Karpas-422 (cell line): ENCODE measurements around the gene FOXG1. TPM values are rescaled to one million over a fixed set of nuclear protein-coding genes. Genes with fewer than 3 reads are reported as not detected.

Source experiments
- DNase-seq: peaks from one replicate; pipeline ENCODE4 v3.0.0-alpha.2; 2015
- H2AFZ ChIP-seq: fragments of 200-600 bp; sonication (generic); 2 replicates; pipeline ENCODE4 v1.6.1; 2014; ENCODE audit warnings: antibody characterized with exemption, low read length, mixed read lengths
- H3K27ac ChIP-seq: fragments of 200-600 bp; sonication (generic); 2 replicates; pipeline ENCODE4 v1.5.1; 2014; ENCODE audit warnings: mild to moderate bottlenecking, low read length, moderate library complexity
- H3K27me3 ChIP-seq: fragments of 200-600 bp; sonication (generic); 2 replicates; pipeline ENCODE4 v1.6.1; 2014; ENCODE audit warnings: low read length, mixed read lengths
- H3K36me3 ChIP-seq: fragments of 200-600 bp; sonication (generic); 2 replicates; pipeline ENCODE4 v1.6.1; 2014; ENCODE audit warnings: low read length, mixed read lengths; ENCODE audit not compliant: insufficient read depth
- H3K4me1 ChIP-seq: fragments of 200-600 bp; sonication (generic); 2 replicates; pipeline ENCODE4 v1.6.1; 2014; ENCODE audit warnings: mild to moderate bottlenecking, low read length, mixed read lengths
- H3K4me2 ChIP-seq: fragments of 200-600 bp; sonication (generic); 2 replicates; pipeline ENCODE4 v1.6.1; 2014; ENCODE audit warnings: low read length, low read depth, mild to moderate bottlenecking; ENCODE audit not compliant: poor library complexity, severe bottlenecking
- H3K4me3 ChIP-seq: fragments of 200-600 bp; sonication (generic); 2 replicates; pipeline ENCODE4 v1.5.1; 2014; ENCODE audit warnings: mild to moderate bottlenecking, antibody characterized with exemption, low read length, mixed read lengths
- H3K79me2 ChIP-seq: fragments of 200-600 bp; sonication (generic); 2 replicates; pipeline ENCODE4 v1.6.1; 2014; ENCODE audit warnings: mild to moderate bottlenecking, low read length, mixed read lengths
- H3K9ac ChIP-seq: fragments of 200-600 bp; sonication (generic); 2 replicates; pipeline ENCODE4 v1.6.0; 2014; ENCODE audit warnings: low read length
- H3K9me2 ChIP-seq: fragments of 200-600 bp; sonication (generic), shearing (Covaris generic); replicated peaks from 2 replicates; pipeline ENCODE4 v1.6.0; 2014; ENCODE audit warnings: mild to moderate bottlenecking, low read length, moderate library complexity; ENCODE audit not compliant: insufficient read depth
- H3K9me3 ChIP-seq: fragments of 300-700, 200-600 bp; sonication (generic); 2 replicates; pipeline ENCODE4 v1.6.1; 2014; ENCODE audit warnings: low read length, mixed read lengths
- H4K20me1 ChIP-seq: fragments of 200-600 bp; sonication (generic); 2 replicates; pipeline ENCODE4 v1.6.1; 2014; ENCODE audit warnings: mild to moderate bottlenecking, antibody characterized with exemption, low read length, low read depth; ENCODE audit not compliant: insufficient read depth
- total RNA-seq: library from RNA; depleted of rRNA; stranded (reverse); fragments of >200 nt; shearing (Covaris generic); gene quantifications from 2 replicates; pipeline ENCODE4 v1.2.3, GENCODE V29; 2014; ENCODE audit warnings: low replicate concordance; rRNA removed

The FOXG1 gene
- not detected in 2 replicates for total RNA-seq

DNA sequence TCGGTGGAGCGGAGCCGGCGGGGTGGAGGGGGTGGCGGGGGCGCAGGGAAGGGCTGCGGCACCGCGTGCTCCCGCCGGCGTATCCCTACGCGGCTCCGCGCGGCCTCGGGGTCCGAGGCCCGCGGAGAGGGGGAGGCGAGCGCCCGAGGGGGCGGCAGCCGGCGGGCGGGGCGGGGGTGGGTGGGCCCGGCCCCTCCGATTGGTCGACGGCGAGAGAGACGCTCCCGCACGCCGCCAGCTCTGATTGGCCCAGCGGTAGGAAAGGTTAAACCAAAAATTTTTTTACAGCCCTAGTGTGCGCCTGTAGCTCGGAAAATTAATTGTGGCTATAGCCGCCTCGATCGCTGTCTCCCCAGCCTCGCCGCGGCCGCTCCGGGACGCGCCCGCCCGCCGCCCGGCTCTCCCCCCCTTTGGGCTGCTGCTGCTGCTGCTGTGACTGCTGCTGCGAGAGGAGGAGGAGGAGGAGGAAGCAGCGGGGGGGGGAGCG, at the start of gene FOXG1:
TSS of gene FOXG1 (plus strand) at position 319 of the 487 bp plus-strand sequence. CDS start 493 bp downstream, outside the sequence.
- no peak within 1 kb of the TSS for H2AFZ ChIP-seq
- no peaks in the 10 kb centered on the region for H3K36me3 ChIP-seq
- no peak for DNase-seq
- H3K9me3 ChIP-seq, result peaks cover 58% of the 10 kb centered on the region
- H3K79me2 ChIP-seq, result no peaks in the 10 kb centered on the region
- no peaks in the 10 kb centered on the region for H3K27me3 ChIP-seq
- no peak within 1 kb of the TSS for H3K27ac ChIP-seq
- H3K4me2 ChIP-seq, result no peak within 1 kb of the TSS
- H3K4me1 ChIP-seq, result no peaks in the 10 kb centered on the region
- no peaks in the 10 kb centered on the region for H4K20me1 ChIP-seq
- H3K9ac ChIP-seq, result no peak within 1 kb of the TSS
- no peaks in the 10 kb centered on the region for H3K9me2 ChIP-seq
- no peak within 1 kb of the TSS for H3K4me3 ChIP-seq

DNA sequence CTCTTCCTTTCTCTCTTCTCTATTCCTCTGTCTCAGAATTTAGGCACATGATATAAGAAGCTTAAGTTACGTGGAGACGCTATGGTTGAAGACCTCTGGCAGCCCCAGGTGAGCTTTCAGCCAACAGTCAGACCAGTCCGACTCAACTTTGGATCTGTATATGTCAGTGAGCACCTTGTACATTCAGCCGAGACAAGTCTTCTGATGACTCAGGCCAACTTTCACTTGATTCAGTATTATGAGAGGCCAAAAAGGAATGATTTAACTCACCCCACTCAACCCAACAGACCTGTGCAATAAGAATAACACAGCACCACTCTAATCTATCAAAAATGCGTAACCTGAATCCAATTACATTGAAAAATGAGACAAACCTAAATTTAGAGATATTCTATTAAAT, 47.5 kb upstream of the FOXG1 start:
- H2AFZ ChIP-seq, result no peak overlapping the region
- H3K79me2 ChIP-seq, result no peaks in the 10 kb centered on the region
- H3K4me2 ChIP-seq, result no peak overlapping the region
- DNase-seq, result no peak
- H3K27me3 ChIP-seq, result no peaks in the 10 kb centered on the region
- H3K9me3 ChIP-seq, result peaks cover 57% of the 10 kb centered on the region
- no peak overlapping the region for H3K27ac ChIP-seq
- H4K20me1 ChIP-seq, result no peaks in the 10 kb centered on the region
- no peak overlapping the region for H3K9ac ChIP-seq
- no peaks in the 10 kb centered on the region for H3K4me1 ChIP-seq
- no peak overlapping the region for H3K4me3 ChIP-seq
- no peaks in the 10 kb centered on the region for H3K36me3 ChIP-seq
- H3K9me2 ChIP-seq, result no peaks in the 10 kb centered on the region

DNA sequence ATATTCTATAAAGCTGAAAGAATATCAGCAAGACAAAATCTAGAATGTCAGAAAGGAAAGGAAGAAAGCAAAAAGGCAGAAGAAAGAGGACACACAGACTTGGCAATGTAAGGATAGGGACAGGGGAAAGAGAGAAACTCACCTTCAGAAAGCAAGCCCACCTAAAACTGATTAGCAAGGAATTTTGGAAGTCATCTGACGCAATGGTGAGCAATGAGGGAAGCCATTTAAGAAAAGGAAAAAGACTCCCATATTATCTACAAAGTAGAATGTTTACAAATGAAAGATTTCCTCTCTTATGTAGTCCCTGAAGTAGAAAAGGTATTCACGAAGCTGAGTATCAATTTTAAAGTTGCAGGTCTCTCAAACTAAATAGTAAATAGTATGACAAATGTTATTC, 35.2 kb upstream of the FOXG1 start:
- no peak overlapping the region for H2AFZ ChIP-seq
- no peaks in the 10 kb centered on the region for H4K20me1 ChIP-seq
- no peak overlapping the region for H3K27ac ChIP-seq
- no peak overlapping the region for H3K4me2 ChIP-seq
- H3K27me3 ChIP-seq, result no peaks in the 10 kb centered on the region
- H3K9me3 ChIP-seq, result peaks cover 61% of the 10 kb centered on the region
- H3K4me1 ChIP-seq, result no peaks in the 10 kb centered on the region
- no peak for DNase-seq
- no peaks in the 10 kb centered on the region for H3K79me2 ChIP-seq
- no peaks in the 10 kb centered on the region for H3K36me3 ChIP-seq
- no peak overlapping the region for H3K9ac ChIP-seq
- no peaks in the 10 kb centered on the region for H3K9me2 ChIP-seq
- H3K4me3 ChIP-seq, result no peak overlapping the region

DNA sequence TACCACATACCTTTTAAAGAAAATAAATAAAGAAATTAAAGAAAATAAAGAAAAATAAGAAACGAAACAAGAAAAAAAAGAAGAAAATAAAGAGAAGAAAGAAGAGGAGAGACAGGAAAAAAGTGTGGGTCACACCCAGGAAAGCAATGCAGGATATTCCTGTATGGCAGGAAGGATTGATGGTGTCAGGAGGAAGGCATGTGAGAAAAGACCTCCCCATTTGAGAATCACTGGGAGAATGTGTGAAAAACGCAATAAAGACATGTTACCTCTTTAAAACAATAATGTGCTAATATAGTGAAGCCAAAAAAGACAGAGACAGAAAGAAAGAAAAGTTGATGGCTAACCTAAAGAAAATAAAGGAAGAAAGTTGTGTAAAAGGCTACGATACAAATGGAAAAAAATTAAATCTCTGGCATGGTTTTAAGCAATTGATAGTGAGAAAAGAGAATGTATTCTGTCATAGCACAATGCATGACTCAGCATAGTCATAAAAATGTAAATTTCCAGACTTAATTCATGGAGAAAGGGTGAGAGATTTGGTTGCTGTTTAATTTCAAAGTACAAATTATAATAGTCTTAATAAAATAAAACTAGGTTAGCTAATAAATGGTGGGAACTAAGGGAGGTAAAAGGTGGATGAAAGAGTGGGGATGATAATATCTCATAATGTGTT, 24.3 kb upstream of the FOXG1 start:
- Histone ChIP-seq H3K9me3 (peaks cover 51% of the 10 kb centered on the region), H3K4me1 (no peaks in the 10 kb centered on the region), H3K9ac (no peak overlapping the region), H3K36me3 (no peaks in the 10 kb centered on the region), H3K9me2 (no peaks in the 10 kb centered on the region), H4K20me1 (no peaks in the 10 kb centered on the region), H3K27me3 (no peaks in the 10 kb centered on the region), H3K4me2 (no peak overlapping the region), H3K4me3 (no peak overlapping the region), H3K27ac (no peak overlapping the region), H3K79me2 (no peaks in the 10 kb centered on the region), H2AFZ (no peak overlapping the region)
- no peak for DNase-seq

DNA sequence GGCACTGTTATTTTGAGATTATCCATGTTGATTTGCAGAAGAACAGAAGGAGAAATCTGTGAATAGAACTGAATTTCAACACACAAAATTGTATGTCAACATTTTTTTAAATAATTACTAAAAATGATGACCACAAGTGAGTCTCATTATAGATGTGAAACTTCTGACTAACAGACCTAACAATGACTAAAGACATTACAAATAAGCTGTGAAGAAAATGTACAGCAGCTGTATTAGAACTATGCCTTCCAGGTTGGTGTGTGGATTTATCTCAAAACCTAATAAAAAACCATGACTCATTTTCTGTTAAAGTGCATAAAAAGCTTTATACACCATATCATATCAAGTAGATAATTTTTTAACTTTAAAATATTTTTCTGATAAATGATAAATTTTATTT, 22.5 kb upstream of the FOXG1 start:
- no peaks in the 10 kb centered on the region for H3K4me1 ChIP-seq
- no peak overlapping the region for H3K27ac ChIP-seq
- no peaks in the 10 kb centered on the region for H3K9me2 ChIP-seq
- no peak overlapping the region for H2AFZ ChIP-seq
- no peaks in the 10 kb centered on the region for H3K79me2 ChIP-seq
- no peak overlapping the region for H3K4me2 ChIP-seq
- H3K9me3 ChIP-seq, result peaks cover 41% of the 10 kb centered on the region
- no peak overlapping the region for H3K9ac ChIP-seq
- H3K4me3 ChIP-seq, result no peak overlapping the region
- DNase-seq, result no peak
- H3K36me3 ChIP-seq, result no peaks in the 10 kb centered on the region
- H4K20me1 ChIP-seq, result no peaks in the 10 kb centered on the region
- no peaks in the 10 kb centered on the region for H3K27me3 ChIP-seq

DNA sequence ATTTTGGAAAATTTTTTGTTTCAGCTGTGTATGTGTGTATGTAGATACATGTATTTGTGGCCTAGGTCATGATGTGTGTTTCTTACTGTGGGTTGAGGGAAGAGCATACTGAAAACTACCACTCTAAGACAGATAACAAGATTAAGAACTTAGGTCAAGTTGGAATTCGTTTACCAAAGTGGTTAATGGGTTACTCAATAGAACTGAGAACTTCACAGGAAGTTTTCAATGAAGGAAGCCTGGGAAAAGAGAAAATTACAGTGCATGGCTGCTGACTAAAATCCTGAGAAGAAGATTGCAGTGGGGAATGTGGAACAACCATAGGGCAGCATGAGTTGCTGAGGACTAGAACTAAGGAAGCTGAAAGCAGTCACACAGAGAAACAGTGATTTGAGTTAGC, 21.4 kb upstream of the FOXG1 start:
- Histone ChIP-seq H3K9me2 (no peaks in the 10 kb centered on the region), H3K36me3 (no peaks in the 10 kb centered on the region), H3K9me3 (peaks cover 37% of the 10 kb centered on the region), H3K27me3 (no peaks in the 10 kb centered on the region), H3K4me1 (no peaks in the 10 kb centered on the region), H3K27ac (no peak overlapping the region), H2AFZ (no peak overlapping the region), H3K4me2 (no peak overlapping the region), H3K9ac (no peak overlapping the region), H3K4me3 (no peak overlapping the region), H4K20me1 (no peaks in the 10 kb centered on the region), H3K79me2 (no peaks in the 10 kb centered on the region)
- DNase-seq, result no peak

DNA sequence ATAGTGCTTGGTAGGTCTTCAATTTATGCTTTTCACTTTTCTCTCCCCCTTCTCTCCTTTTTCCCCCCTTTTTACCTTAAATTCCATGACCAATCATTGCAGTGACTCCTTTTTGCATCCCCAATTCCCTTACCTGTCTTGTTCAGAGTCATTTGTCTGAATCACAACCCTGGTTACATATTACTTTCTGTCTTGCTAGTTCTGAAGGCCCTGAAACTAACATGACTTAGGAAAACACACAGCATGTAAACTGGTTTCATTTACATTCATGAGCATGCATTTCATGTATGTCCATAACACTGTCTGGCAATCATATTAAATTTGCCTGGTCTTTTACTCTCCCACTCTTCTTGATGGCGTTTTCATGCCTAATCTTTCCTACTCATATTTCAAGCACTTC, 20.3 kb upstream of the FOXG1 start:
- H3K36me3 ChIP-seq, result no peaks in the 10 kb centered on the region
- H3K4me3 ChIP-seq, result no peak overlapping the region
- no peaks in the 10 kb centered on the region for H3K9me2 ChIP-seq
- no peak overlapping the region for H3K4me2 ChIP-seq
- no peaks in the 10 kb centered on the region for H3K79me2 ChIP-seq
- H3K27ac ChIP-seq, result no peak overlapping the region
- H4K20me1 ChIP-seq, result no peaks in the 10 kb centered on the region
- no peaks in the 10 kb centered on the region for H3K27me3 ChIP-seq
- DNase-seq, result no peak
- H3K9ac ChIP-seq, result no peak overlapping the region
- H3K9me3 ChIP-seq, result peaks cover 34% of the 10 kb centered on the region
- no peaks in the 10 kb centered on the region for H3K4me1 ChIP-seq
- no peak overlapping the region for H2AFZ ChIP-seq

DNA sequence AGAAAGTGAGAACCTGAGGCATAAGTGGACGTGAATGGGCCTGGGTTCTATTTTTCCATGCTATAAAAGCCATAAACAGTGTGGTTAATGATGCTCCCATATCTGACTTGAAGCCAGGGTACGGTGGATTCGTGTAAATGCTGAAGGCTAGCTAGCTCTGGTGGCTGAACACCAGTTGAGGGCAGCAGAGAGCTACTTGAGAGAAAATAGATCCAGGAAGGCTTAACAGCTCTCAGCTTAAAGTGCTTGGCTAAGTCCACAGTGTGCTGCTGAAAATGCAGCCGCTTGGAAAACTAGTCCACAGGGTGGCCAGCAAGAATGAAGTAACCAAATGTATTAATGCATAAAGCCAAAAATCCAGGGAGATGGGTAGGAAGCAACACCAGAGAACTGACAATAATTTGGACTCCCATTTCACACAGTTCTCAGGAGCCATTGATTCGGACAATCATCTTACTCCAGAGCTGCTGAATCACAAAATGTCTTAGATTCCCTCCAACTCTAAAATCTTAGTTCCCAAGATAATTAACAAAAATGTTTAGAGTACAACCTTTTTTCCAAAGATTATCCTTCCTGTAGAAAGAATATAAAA, 15.0 kb upstream of the FOXG1 start:
- no peak overlapping the region for H3K4me3 ChIP-seq
- no peaks in the 10 kb centered on the region for H3K27me3 ChIP-seq
- DNase-seq, result peak; percentile 89
- no peak overlapping the region for H3K27ac ChIP-seq
- H3K36me3 ChIP-seq, result no peaks in the 10 kb centered on the region
- H3K9ac ChIP-seq, result no peak overlapping the region
- peaks cover 14% of the 10 kb centered on the region for H3K9me3 ChIP-seq
- no peaks in the 10 kb centered on the region for H3K4me1 ChIP-seq
- no peaks in the 10 kb centered on the region for H4K20me1 ChIP-seq
- H3K4me2 ChIP-seq, result no peak overlapping the region
- no peaks in the 10 kb centered on the region for H3K79me2 ChIP-seq
- H2AFZ ChIP-seq, result no peak overlapping the region
- no peaks in the 10 kb centered on the region for H3K9me2 ChIP-seq
